Esophagus squamous epithelium (tissue), 5 donors: ENCODE measurements around the gene VARS1. TPM values are rescaled to one million over a fixed set of nuclear protein-coding genes. Genes with fewer than 3 reads are reported as not detected.

Experiments used
- DNase-seq: peaks from one replicate; lab custom pipeline; 2025; lab: John Stamatoyannopoulos, UW
- H3K27ac ChIP-seq, 4 donors: fragments of 200-600 bp; sonication (generic); one replicate each; pipeline ENCODE4 v1.5.1; 2016 to 2019; ENCODE audit warnings: mild to moderate bottlenecking in 1 of 4
- H3K27me3 ChIP-seq, 4 donors: fragments of 200-600 bp; sonication (generic); 1 replicate in 3 of 4; 2 replicates in 1 of 4; pipeline versions ENCODE4 v1.5.1 to v1.6.0; 2017 to 2021; ENCODE audit warnings: antibody characterized with exemption in 1 of 4
- H3K36me3 ChIP-seq, 3 donors: fragments of 200-600 bp; sonication (generic); one replicate each; pipeline ENCODE4 v1.5.1; 2016 to 2019
- H3K4me1 ChIP-seq, 3 donors: fragments of 200-600 bp; sonication (generic); one replicate each; pipeline ENCODE4 v1.5.1; 2017 to 2019
- H3K4me3 ChIP-seq, 4 donors: fragments of 200-600 bp; sonication (generic); 1 replicate in 3 of 4; 2 replicates in 1 of 4; pipeline ENCODE4 v1.5.1; 2016 to 2019; ENCODE audit warnings: mild to moderate bottlenecking in 2 of 4, moderate library complexity in 1 of 4
- H3K9me3 ChIP-seq, 3 donors: fragments of 200-600 bp; sonication (generic); one replicate each; pipeline ENCODE4 v1.5.1; 2016 to 2019
- CTCF ChIP-seq, 6 experiments: fragments of 450-650 bp in 4 of 6; fragments of 200-600 bp in 2 of 6; sonication (generic) in 2 of 6; IDR thresholded peaks; one replicate each; pipeline ENCODE4 v1.5.1; 2016 to 2019; ENCODE audit warnings: antibody characterized with exemption in 6 of 6, mild to moderate bottlenecking in 4 of 6, moderate library complexity in 4 of 6
- POLR2A ChIP-seq, 4 donors: fragments of 450-650 bp; IDR thresholded peaks; one replicate each; pipeline ENCODE4 v1.6.1; 2017; ENCODE audit warnings: antibody characterized with exemption in 4 of 4, mild to moderate bottlenecking in 4 of 4, moderate library complexity in 3 of 4
- WGBS, 2 donors: methylation state at CpG; one replicate each; pipeline ENCODE4 v1.1.5; 2018; 5-methylcytosine and 5-hydroxymethylcytosine counted together
- intact Hi-C: fragments of 100-400 bp; cut with DNase I; formaldehyde crosslinking; loops from one replicate; pipeline ENCODE4 v1.15.0; 2022
- total RNA-seq, 4 donors: library from RNA; depleted of rRNA; stranded (reverse); fragments of >200 nt; gene quantifications; one replicate each; pipeline ENCODE4 v1.1.0, GENCODE V29; 2016
- donor health status: DM: yes; HTN: yes; CAD: no.

VARS1 gene
- total RNA-seq, 4 donors from 2014 or later: 35.0 to 72.3 (median 45.5) TPM

- TF ChIP-seq CTCF (IDR thresholded peaks at IDR 0.05) (no peak), POLR2A (IDR thresholded peaks at IDR 0.05) (no peak)
- H3K27me3 ChIP-seq: no peaks in the 10 kb centered on the region
- no peak overlapping the region for H3K4me3 ChIP-seq
- H3K36me3 ChIP-seq: no peaks in the 10 kb centered on the region
- H3K27ac ChIP-seq: peak overlapping the region in 1 of 4 donors; percentile 28
- no peak for DNase-seq
- H3K4me1 ChIP-seq: peaks cover 0 to 32% (median 3%) of the 10 kb centered on the region in 3 donors
- WGBS, 2 donors: 85 to 93% methylated on average over 13 of the region's 18 CpGs
- intact Hi-C loops: loop anchor here (5.0 kb wide), 1 partner anchor 91 kb away; no protein-coding TSS in a partner anchor
- no peaks in the 10 kb centered on the region for H3K9me3 ChIP-seq
Measured at GRCh38 chr6:31768363-31769257, 26.9 kb downstream of the VARS1 start.

GRCh38 chr6:31767096-31767645 lies 28.4 kb downstream of the VARS1 start:
- H3K4me3 ChIP-seq: no peak overlapping the region
- DNase-seq: no peak
- peaks cover 0 to 2% (median 0%) of the 10 kb centered on the region in 3 donors for H3K36me3 ChIP-seq
- H3K9me3 ChIP-seq: no peaks in the 10 kb centered on the region
- intact Hi-C loops: loop anchor here (5.0 kb wide), 1 partner anchor 90 kb away; no protein-coding TSS in a partner anchor
- peaks cover 3 to 40% (median 3%) of the 10 kb centered on the region in 3 donors for H3K4me1 ChIP-seq
- no peak for TF ChIP-seq POLR2A (IDR thresholded peaks at IDR 0.05)
- no peak for TF ChIP-seq CTCF (IDR thresholded peaks at IDR 0.05)
- no peak overlapping the region for H3K27ac ChIP-seq
- H3K27me3 ChIP-seq: no peaks in the 10 kb centered on the region
- WGBS, 2 donors: 70 to 89% methylated on average over 3 to 6 of the region's 6 CpGs

- H3K4me1 ChIP-seq: peaks cover 3 to 40% (median 3%) of the 10 kb centered on the region in 3 donors
- H3K9me3 ChIP-seq: no peaks in the 10 kb centered on the region
- peaks cover 0 to 10% (median 0%) of the 10 kb centered on the region in 3 donors for H3K36me3 ChIP-seq
- H3K4me3 ChIP-seq: peak overlapping the region in 3 of 4 donors; percentile 5 to 52 (median 20)
- TF ChIP-seq CTCF (IDR thresholded peaks at IDR 0.05): no peak
- no peak for TF ChIP-seq POLR2A (IDR thresholded peaks at IDR 0.05)
- no peaks in the 10 kb centered on the region for H3K27me3 ChIP-seq
- 67% methylated on average over 11 to 22 of the region's 42 CpGs for WGBS, 2 donors
- H3K27ac ChIP-seq: no peak overlapping the region
- DNase-seq: no peak
- intact Hi-C loops: loop anchor here (5.0 kb wide), 1 partner anchor 89 kb away; no protein-coding TSS in a partner anchor
Measured at GRCh38 chr6:31765910-31766794, 29.4 kb downstream of the VARS1 start.

GRCh38 chr6:31765559-31765909 lies 30.0 kb downstream of the VARS1 start:
- TF ChIP-seq POLR2A (IDR thresholded peaks at IDR 0.05) (no peak), CTCF (IDR thresholded peaks at IDR 0.05) (no peak)
- peaks cover 3 to 38% (median 3%) of the 10 kb centered on the region in 3 donors for H3K4me1 ChIP-seq
- no peak overlapping the region for H3K4me3 ChIP-seq
- intact Hi-C loops: loop anchor here (5.0 kb wide), 1 partner anchor 88 kb away; no protein-coding TSS in a partner anchor
- H3K27me3 ChIP-seq: no peaks in the 10 kb centered on the region
- H3K27ac ChIP-seq: no peak overlapping the region
- 85 to 86% methylated on average over 6 to 9 of the region's 9 CpGs for WGBS, 2 donors
- H3K9me3 ChIP-seq: no peaks in the 10 kb centered on the region
- no peak for DNase-seq
- peaks cover 0 to 12% (median 0%) of the 10 kb centered on the region in 3 donors for H3K36me3 ChIP-seq
